Mesodermal cell (in vitro differentiated cells): Measurements from ENCODE around the gene ERBB2.

Experiments
- H3K27ac ChIP-seq: 2 replicates; pipeline ENCODE4 v1.7.0; 2013; ENCODE audit warnings: mild to moderate bottlenecking, low read depth, low read length, moderate library complexity; ENCODE audit not compliant: severe bottlenecking
- H3K36me3 ChIP-seq: 2 replicates; pipeline ENCODE4 v1.7.1; 2013; ENCODE audit warnings: mild to moderate bottlenecking, low read length, moderate library complexity; ENCODE audit not compliant: control insufficient read depth, insufficient read depth
- H3K4me1 ChIP-seq: one replicate; pipeline ENCODE4 v1.7.1; 2013; ENCODE audit warnings: mild to moderate bottlenecking, low read length; ENCODE audit not compliant: insufficient read depth, control insufficient read depth, poor library complexity, severe bottlenecking
- H3K4me3 ChIP-seq: 2 replicates; pipeline ENCODE4 v1.7.0; 2013; ENCODE audit warnings: low read length, control low read depth, mild to moderate bottlenecking; ENCODE audit not compliant: insufficient read depth, poor library complexity, severe bottlenecking; ENCODE audit errors: extremely low read depth
- H3K9me3 ChIP-seq: 2 replicates; pipeline ENCODE4 v1.7.1; 2013; ENCODE audit warnings: mild to moderate bottlenecking, low read length, moderate library complexity; ENCODE audit not compliant: control insufficient read depth
- WGBS, 2 experiments: methylation state at CpG; one replicate each; pipeline ENCODE4 v1.1.5; 2013; ENCODE audit warnings: missing lambda C conversion rate in 2 of 2; ENCODE audit not compliant: insufficient coverage in 2 of 2; 5-methylcytosine and 5-hydroxymethylcytosine counted together

Gene ERBB2

DNA sequence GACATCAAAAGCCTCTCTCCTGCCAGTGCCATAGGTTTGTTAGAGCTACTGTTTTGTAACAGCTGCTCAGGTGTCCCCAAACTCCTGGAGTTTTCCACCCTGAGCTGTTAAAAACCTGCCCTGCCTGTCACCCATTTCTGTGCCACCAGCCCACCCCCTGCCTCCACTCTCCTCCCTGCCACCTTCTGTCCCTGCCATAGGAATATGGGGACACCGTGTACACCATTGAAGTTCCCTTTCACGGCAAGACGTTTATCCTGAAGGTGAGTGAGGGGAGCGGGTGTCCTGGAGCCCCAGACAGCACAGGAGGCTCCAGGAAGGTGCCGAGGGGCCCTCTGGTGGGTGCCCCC lies 39.9 kb upstream of the ERBB2 start:
- H3K36me3 ChIP-seq, result peaks cover 37% of the 10 kb centered on the region
- no peak overlapping the region for H3K4me3 ChIP-seq
- no peaks in the 10 kb centered on the region for H3K9me3 ChIP-seq
- 86 to 100% methylated on average over 4 to 5 of the region's 5 CpGs for WGBS, 2 experiments
- no peak overlapping the region for H3K27ac ChIP-seq
- H3K4me1 ChIP-seq, result peaks cover 10% of the 10 kb centered on the region

DNA sequence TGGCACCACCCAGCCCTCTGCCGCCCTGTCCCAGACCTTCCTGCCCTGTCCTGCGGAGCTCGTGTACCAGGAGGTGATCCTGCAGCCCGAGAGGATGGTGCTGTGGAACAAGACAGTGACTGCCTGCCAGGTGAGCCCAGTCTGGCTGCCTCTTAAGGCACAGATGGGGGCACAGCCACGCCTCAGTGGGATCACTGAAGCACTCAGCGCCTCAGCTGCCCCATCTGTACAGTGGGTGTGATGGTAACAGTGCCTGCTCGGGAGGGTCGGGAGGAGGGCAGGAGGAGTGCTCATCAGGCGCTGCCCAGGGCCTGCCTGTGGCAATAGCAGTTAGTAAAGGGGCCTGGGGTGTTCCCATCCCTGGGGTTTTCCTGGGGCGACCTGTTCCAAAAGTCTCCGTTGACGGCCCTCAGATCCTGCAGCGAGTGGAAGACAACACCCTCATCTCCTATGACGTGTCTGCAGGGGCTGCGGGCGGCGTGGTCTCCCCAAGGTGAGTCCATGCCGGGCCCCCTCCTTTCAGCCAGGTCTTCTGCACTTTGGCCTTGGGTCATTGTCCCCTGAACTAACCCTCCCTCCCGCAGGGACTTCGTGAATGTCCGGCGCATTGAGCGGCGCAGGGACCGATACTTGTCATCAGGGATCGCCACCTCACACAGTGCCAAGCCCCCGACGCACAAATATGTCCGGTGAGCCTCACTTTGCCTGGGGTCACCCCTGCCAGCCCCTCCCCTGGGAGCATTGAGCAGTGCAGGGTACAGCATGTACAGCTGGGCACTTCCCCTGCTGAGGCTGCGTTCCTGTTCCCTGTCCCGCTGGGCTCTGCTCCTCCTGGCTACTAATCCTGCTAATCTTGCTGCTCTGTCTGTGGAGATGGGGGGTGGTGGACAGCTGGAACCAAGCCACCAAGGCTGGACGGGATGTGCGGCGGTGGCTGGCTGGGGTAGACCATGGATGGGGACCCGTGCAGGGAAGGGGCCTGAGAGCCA lies 39.2 kb upstream of the ERBB2 start:
- no peak overlapping the region for H3K27ac ChIP-seq
- no peak overlapping the region for H3K4me3 ChIP-seq
- peaks cover 10% of the 10 kb centered on the region for H3K4me1 ChIP-seq
- 91 to 94% methylated on average over 33 of the region's 35 CpGs for WGBS, 2 experiments
- H3K36me3 ChIP-seq, result peaks cover 31% of the 10 kb centered on the region
- H3K9me3 ChIP-seq, result no peaks in the 10 kb centered on the region

GRCh38 chr17:39661744-39662541 lies 37.9 kb upstream of the ERBB2 start:
- 83 to 91% methylated on average over 4 to 8 of the region's 8 CpGs for WGBS, 2 experiments
- no peaks in the 10 kb centered on the region for H3K9me3 ChIP-seq
- peaks cover 10% of the 10 kb centered on the region for H3K4me1 ChIP-seq
- no peak overlapping the region for H3K4me3 ChIP-seq
- no peak overlapping the region for H3K27ac ChIP-seq
- H3K36me3 ChIP-seq, result peaks cover 31% of the 10 kb centered on the region

DNA sequence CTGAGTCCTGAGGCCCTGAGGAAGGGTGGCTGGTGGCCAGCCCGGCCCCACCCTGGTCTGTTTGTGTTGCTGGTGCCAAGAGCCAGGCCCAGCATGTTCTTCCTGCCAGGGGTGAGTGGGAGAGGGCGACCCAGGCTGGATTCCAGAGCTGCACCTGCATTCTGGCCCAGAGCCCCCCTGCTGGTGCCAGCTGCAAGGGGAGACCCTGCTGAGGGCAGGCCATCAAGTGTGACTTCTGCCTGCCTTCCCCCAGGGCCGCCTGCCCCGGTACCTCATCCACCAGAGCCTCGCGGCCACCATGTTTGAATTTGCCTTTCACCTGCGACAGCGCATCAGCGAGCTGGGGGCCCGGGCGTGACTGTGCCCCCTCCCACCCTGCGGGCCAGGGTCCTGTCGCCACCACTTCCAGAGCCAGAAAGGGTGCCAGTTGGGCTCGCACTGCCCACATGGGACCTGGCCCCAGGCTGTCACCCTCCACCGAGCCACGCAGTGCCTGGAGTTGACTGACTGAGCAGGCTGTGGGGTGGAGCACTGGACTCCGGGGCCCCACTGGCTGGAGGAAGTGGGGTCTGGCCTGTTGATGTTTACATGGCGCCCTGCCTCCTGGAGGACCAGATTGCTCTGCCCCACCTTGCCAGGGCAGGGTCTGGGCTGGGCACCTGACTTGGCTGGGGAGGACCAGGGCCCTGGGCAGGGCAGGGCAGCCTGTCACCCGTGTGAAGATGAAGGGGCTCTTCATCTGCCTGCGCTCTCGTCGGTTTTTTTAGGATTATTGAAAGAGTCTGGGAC lies 37.1 kb upstream of the ERBB2 start:
- Histone ChIP-seq H3K4me3 (no peak overlapping the region), H3K9me3 (no peaks in the 10 kb centered on the region), H3K4me1 (peaks cover 16% of the 10 kb centered on the region), H3K36me3 (peaks cover 31% of the 10 kb centered on the region), H3K27ac (no peak overlapping the region)
- 91 to 93% methylated on average over 17 to 18 of the region's 22 CpGs for WGBS, 2 experiments

GRCh38 chr17:39663340-39663687 lies 36.5 kb upstream of the ERBB2 start:
- Histone ChIP-seq H3K4me1 (peaks cover 20% of the 10 kb centered on the region), H3K36me3 (peaks cover 27% of the 10 kb centered on the region), H3K4me3 (no peak overlapping the region), H3K9me3 (no peaks in the 10 kb centered on the region), H3K27ac (no peak overlapping the region)
- WGBS, 2 experiments, result no CpG with 5 or more reads among the region's 4 CpGs

- H3K27ac ChIP-seq, result no peak overlapping the region
- H3K4me3 ChIP-seq, result no peak overlapping the region
- H3K4me1 ChIP-seq, result peaks cover 20% of the 10 kb centered on the region
- no peaks in the 10 kb centered on the region for H3K9me3 ChIP-seq
- peaks cover 21% of the 10 kb centered on the region for H3K36me3 ChIP-seq
- WGBS, 2 experiments, result 19 to 33% methylated on average over 12 to 13 of the region's 17 CpGs
These were observed 35.9 kb upstream of the ERBB2 start for GRCh38 chr17:39663688-39664580.

GRCh38 chr17:39664581-39665561 lies 35.0 kb upstream of the ERBB2 start, which contains the start of gene TCAP:
Gene TCAP, plus strand, starts transcription at chr17:39665349. Its CDS starts 11 bp downstream, at chr17:39665360.
- Histone ChIP-seq H3K4me3 (no peak within 1 kb of the TSS), H3K27ac (no peak within 1 kb of the TSS), H3K36me3 (peaks cover 14% of the 10 kb centered on the region), H3K9me3 (no peaks in the 10 kb centered on the region), H3K4me1 (peaks cover 20% of the 10 kb centered on the region)
- WGBS, 2 experiments, result 71 to 80% methylated on average over 13 to 14 of the region's 15 CpGs

DNA sequence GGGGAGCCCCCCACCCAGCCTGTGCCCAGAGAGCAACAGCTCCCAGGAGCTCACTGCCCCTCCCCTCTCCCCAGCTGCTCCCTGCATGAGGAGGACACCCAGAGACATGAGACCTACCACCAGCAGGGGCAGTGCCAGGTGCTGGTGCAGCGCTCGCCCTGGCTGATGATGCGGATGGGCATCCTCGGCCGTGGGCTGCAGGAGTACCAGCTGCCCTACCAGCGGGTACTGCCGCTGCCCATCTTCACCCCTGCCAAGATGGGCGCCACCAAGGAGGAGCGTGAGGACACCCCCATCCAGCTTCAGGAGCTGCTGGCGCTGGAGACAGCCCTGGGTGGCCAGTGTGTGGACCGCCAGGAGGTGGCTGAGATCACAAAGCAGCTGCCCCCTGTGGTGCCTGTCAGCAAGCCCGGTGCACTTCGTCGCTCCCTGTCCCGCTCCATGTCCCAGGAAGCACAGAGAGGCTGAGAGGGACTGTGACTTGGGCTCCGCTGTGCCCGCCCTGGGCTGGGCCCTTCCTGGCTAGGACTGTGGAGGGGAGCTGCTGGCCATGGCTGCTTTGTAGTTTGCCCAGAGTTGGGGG lies 34.1 kb upstream of the ERBB2 start:
- Histone ChIP-seq H3K4me1 (peaks cover 20% of the 10 kb centered on the region), H3K9me3 (no peaks in the 10 kb centered on the region)
- 81 to 88% methylated on average over 10 to 13 of the region's 17 CpGs for WGBS, 2 experiments

DNA sequence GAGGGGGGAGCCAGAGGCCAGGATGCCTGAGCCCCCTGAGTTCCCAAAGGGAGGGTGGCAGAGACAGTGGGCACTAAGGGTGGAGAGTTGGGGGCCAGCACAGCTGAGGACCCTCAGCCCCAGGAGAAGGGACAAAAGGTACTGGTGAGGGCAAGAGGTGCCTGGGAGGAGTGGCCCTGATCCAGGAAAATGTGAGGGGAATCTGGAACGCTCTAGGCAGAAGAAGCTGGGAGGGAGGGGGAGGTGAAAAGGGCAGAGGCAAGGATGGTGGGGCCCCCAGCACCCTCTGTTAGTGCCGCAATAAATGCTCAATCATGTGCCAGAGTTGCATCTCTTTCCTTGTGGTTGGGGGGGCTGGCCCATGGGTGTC lies 33.6 kb upstream of the ERBB2 start:
- Histone ChIP-seq H3K4me3 (no peak overlapping the region), H3K4me1 (peaks cover 20% of the 10 kb centered on the region), H3K9me3 (no peaks in the 10 kb centered on the region), H3K27ac (no peak overlapping the region), H3K36me3 (peaks cover 4% of the 10 kb centered on the region)
- WGBS, 2 experiments, result 58 to 64% methylated on average over 2 of the region's 2 CpGs

More for the DNA sequence above, 34.1 kb upstream of the ERBB2 start:
- H3K4me3 ChIP-seq, result no peak overlapping the region
- H3K27ac ChIP-seq, result no peak overlapping the region
- peaks cover 6% of the 10 kb centered on the region for H3K36me3 ChIP-seq
